ENCODE measurements around the gene PGR.

DNA sequence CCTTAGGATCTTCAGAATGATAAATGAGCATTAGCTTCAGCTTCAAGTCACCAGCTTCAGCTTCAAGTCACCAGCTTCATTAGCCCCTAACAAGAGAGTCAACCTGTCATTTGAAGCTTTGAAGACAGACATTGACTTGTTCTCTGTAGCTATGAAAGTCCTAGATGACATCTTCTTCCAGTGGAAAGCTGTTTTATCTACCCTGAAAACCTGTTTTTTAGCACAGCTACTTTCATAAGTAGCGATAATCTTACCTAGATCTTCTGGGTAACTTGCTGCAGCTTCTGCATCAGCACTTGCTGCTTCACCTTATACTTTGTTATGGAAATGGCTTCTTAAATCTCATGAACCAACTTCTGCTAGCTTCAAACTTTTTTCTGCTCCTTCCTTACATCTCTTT lies 85.7 kb downstream of the PGR start:
- TF ChIP-seq POLR2AphosphoS5 (IDR thresholded peaks at IDR 0.05) (no peak), CTCF (IDR thresholded peaks at IDR 0.05) (no peak)

Data from suprapubic skin (tissue), 3 donors.